H1 (cell line): ENCODE results near the gene SMARCA5. TPM values are rescaled to one million over a fixed set of nuclear protein-coding genes. Genes with fewer than 3 reads are reported as not detected.

Experiments
- E2F6 ChIP-seq: IDR thresholded peaks from 2 replicates; pipeline ENCODE4 v1.6.1; 2012; ENCODE audit warnings: inconsistent platforms
- polyA plus RNA-seq, 7 experiments: library from polyadenylated mRNA; depleted of rRNA in 3 of 7; stranded (reverse) in 5 of 7; unstranded in 2 of 7; fragments of >200 nt in 5 of 7; fragments of 200-250 nt in 2 of 7; gene quantifications; 1 replicate in 5 of 7; 2 replicates in 1 of 7; 4 replicates in 1 of 7; pipeline versions ENCODE4 v1.2.1 to v1.2.3, GENCODE V29; 2011 to 2013; ENCODE audit warnings: missing spikeins in 2 of 7, mixed read lengths in 2 of 7
- total RNA-seq: library from RNA; stranded (reverse); fragmentation: NEBNext Ultra II Directional; extraction: Animal tissue kit (Norgen Biotek cat#: 25700); gene quantifications from 2 replicates; pipeline ENCODE4 v1.2.1, GENCODE V29; 2021

The SMARCA5 gene
- total and polyA plus RNA-seq, 2 of the 8 experiments (the other 6 are each of a cell fraction or from before 2014, with no cell fraction given), result 13.9 to 112 TPM

- TF ChIP-seq E2F6, result no peak
- TF ChIP-seq, all 59 proteins: peak for 0
These were observed 11.3 kb upstream of the SMARCA5 start (continued) for GRCh38 chr4:143502231-143502630.
